ENCODE results near the gene KIF13A. TPM values are rescaled to one million over a fixed set of nuclear protein-coding genes. Genes with fewer than 3 reads are reported as not detected.

KIF13A gene
- total and polyA plus RNA-seq, 10 of the 15 experiments (the other 5 are each of a cell fraction or from before 2014, with no cell fraction given), result 0.02 to 0.26 (median 0.13) TPM; not detected in 2

GRCh38 chr6:17884498-17885478 is 102.6 kb downstream of the KIF13A start (continued):
- TF ChIP-seq BCL3 (IDR thresholded peaks at IDR 0.05; ENCODE audit: borderline replicate concordance, insufficient read depth, low read depth, low read length, poor library complexity, severe bottlenecking) (peak; percentile 41), BCL11A (IDR thresholded peaks at IDR 0.05; ENCODE audit: low read depth, low read length) (peak; percentile 86), ZZZ3 (IDR thresholded peaks at IDR 0.05; ENCODE audit: control insufficient read depth, insufficient read length, low read depth) (no peak), JUND (IDR thresholded peaks at IDR 0.05; ENCODE audit: low read depth, low read length) (0 out of 2 replicates have a peak, but pooled peaks have one; percentile 27), CBFB (IDR thresholded peaks at IDR 0.05; ENCODE audit: low read depth) (peak; percentile 84), DPF2 (IDR thresholded peaks at IDR 0.05) (peak; percentile 90), EP300 (IDR thresholded peaks at IDR 0.05; ENCODE audit: borderline replicate concordance in 1 of 2, control insufficient read depth in 1 of 2, low read depth in 2 of 2, low read length in 2 of 2) (peak; percentile 64 to 75), SMAD5 (IDR thresholded peaks at IDR 0.05; ENCODE audit: low read depth) (no peak), MEF2B (IDR thresholded peaks at IDR 0.05; ENCODE audit: partially characterized antibody, poor library complexity, severe bottlenecking) (peak; percentile 71), NR2F1 (conservative IDR thresholded peaks at IDR 0.05) (peak; percentile 46; the same call in 1 of the 2 replicates), CHD4 (IDR thresholded peaks at IDR 0.05) (no peak), PKNOX1 (IDR thresholded peaks at IDR 0.05) (0 out of 2 replicates have a peak, but pooled peaks have one; percentile 6), IKZF1 (conservative IDR thresholded peaks at IDR 0.05) (peak; percentile 85), POU2F2 (IDR thresholded peaks at IDR 0.05; ENCODE audit: borderline replicate concordance, low read depth, low read length) (0 out of 3 replicates have a peak, but pooled peaks have one; percentile 8), ZNF384 (IDR thresholded peaks at IDR 0.05; ENCODE audit: borderline replicate concordance, low read depth, low read length) (no peak), MTA3 (IDR thresholded peaks at IDR 0.05; ENCODE audit: borderline replicate concordance, low read length) (peak; percentile 97), SIX5 (IDR thresholded peaks at IDR 0.05; ENCODE audit: low read depth, low read length, severe bottlenecking) (no peak)

Measured in GM12878 (cell line).